GM18519 (cell line): Measurements from ENCODE around the gene CCDC69.
"Not testable (repeated sequence)": the region's sequence is repeated elsewhere in the genome, so short reads cannot be mapped to it uniquely, and the experiment has no call there.

ENCODE experiments used
- ATAC-seq: cut with Tn5 transposase; IDR thresholded peaks from one replicate; pipeline ENCODE4 v1.9.1; 2021; ENCODE audit warnings: mild to moderate bottlenecking, moderate library complexity; ENCODE audit not compliant: unreplicated experiment, low FRiP score

The CCDC69 gene

GRCh38 chr5:151197291-151197600, 26.6 kb downstream of the CCDC69 start:
- ATAC-seq: not testable (repeated sequence)

- peak; percentile 85 for ATAC-seq
Measured at GRCh38 chr5:151196556-151197290, 27.2 kb downstream of the CCDC69 start.

GRCh38 chr5:151195622-151196021, 28.3 kb downstream of the CCDC69 start:
- ATAC-seq: no peak

GRCh38 chr5:151192626-151193025, 31.3 kb downstream of the CCDC69 start:
- ATAC-seq: no peak

- ATAC-seq: no peak
Measured at GRCh38 chr5:151191661-151192060, 32.2 kb downstream of the CCDC69 start.

- ATAC-seq: no peak
Measured at GRCh38 chr5:151189151-151189550, 34.7 kb downstream of the CCDC69 start.

GRCh38 chr5:151186538-151186937, 37.4 kb downstream of the CCDC69 start:
- ATAC-seq: no peak

- no peak for ATAC-seq
Measured at GRCh38 chr5:151186052-151186451, 37.8 kb downstream of the CCDC69 start.

GRCh38 chr5:151184316-151185042, 39.4 kb downstream of the CCDC69 start:
- no peak for ATAC-seq

- no peak for ATAC-seq
Measured at GRCh38 chr5:151183456-151184245, 40.2 kb downstream of the CCDC69 start.

GRCh38 chr5:151182976-151183375, 40.9 kb downstream of the CCDC69 start:
- no peak for ATAC-seq

- no peak for ATAC-seq
Measured at GRCh38 chr5:151182524-151182900, 41.4 kb downstream of the CCDC69 start.

GRCh38 chr5:151181818-151182523, 41.9 kb downstream of the CCDC69 start:
- no peak for ATAC-seq

GRCh38 chr5:151180291-151180690, 43.6 kb downstream of the CCDC69 start:
- ATAC-seq: no peak

GRCh38 chr5:151179489-151179840, 44.4 kb downstream of the CCDC69 start:
- no peak for ATAC-seq

- no peak for ATAC-seq
Measured at GRCh38 chr5:151178777-151179488, 45.0 kb downstream of the CCDC69 start.

GRCh38 chr5:151178372-151178771, 45.5 kb downstream of the CCDC69 start:
- no peak for ATAC-seq

- ATAC-seq: not testable (repeated sequence)
Measured at GRCh38 chr5:151176268-151176667, 47.6 kb downstream of the CCDC69 start.

- ATAC-seq: no peak
Measured at GRCh38 chr5:151174612-151175101, 49.2 kb downstream of the CCDC69 start.
